Endometrium (tissue), 2 donors: ENCODE data around the gene FUT4.
"Not testable (repeated sequence)": the region's sequence is repeated elsewhere in the genome, so short reads cannot be mapped to it uniquely, and the experiment has no call there.

Experiments
- FAIRE-seq: peaks from 2 replicates; lab custom pipeline; 2012; peaks lifted over from hg19 to GRCh38; lab: Jason Lieb, UNC
- donor health status: control.
- donor health status: control.

The FUT4 gene

GRCh38 chr11:94533696-94534630 lies 9.8 kb upstream of the FUT4 start:
- no peak for FAIRE-seq

DNA sequence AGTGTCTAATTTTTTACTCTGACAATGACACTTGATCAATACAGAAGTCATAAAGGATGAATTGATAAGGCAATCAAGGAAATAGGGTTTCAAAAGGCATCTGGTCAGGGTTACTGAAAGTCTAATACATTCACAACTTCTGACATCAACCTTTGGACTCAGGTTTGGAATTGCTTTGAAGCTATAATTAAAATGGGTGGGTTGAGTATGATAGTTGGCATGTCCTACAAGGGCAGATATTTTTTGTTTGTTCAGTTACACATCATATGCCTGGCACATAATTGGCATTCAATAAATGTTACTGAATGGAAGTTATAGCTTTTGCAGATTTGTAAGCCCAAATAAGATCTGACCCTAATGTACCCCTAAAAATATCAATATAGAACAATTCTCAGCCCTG lies 7.3 kb upstream of the FUT4 start:
- no peak for FAIRE-seq

DNA sequence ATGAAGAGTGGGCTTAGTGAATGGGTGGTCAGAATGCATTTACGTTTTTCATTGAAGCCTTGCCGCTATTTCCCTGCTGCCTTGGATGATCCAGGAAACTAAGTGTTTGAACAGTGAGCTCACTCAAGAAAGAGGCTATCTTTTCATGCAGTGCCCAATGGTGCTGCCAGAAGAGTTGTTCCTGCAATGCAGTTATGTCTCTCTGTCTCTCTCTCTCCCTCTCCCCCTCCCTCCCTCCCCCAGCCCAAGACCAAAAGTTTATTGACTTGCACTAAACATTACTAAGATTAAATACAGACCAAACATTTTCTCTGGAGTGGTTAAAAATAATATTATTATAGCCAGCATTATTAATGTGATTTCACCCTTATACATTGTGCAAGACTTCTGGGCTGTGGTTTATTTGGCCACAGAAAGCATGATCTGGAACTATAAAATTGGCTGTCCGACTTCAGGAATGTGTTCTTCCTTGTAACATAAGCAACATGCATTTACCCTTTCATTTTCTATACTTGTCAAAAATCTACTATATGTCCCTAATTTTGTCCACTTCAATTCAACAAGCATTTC lies 6.6 kb upstream of the FUT4 start:
- no peak for FAIRE-seq

- FAIRE-seq = no peak
Observed at GRCh38 chr11:94539420-94539819, 4.3 kb upstream of the FUT4 start.

DNA sequence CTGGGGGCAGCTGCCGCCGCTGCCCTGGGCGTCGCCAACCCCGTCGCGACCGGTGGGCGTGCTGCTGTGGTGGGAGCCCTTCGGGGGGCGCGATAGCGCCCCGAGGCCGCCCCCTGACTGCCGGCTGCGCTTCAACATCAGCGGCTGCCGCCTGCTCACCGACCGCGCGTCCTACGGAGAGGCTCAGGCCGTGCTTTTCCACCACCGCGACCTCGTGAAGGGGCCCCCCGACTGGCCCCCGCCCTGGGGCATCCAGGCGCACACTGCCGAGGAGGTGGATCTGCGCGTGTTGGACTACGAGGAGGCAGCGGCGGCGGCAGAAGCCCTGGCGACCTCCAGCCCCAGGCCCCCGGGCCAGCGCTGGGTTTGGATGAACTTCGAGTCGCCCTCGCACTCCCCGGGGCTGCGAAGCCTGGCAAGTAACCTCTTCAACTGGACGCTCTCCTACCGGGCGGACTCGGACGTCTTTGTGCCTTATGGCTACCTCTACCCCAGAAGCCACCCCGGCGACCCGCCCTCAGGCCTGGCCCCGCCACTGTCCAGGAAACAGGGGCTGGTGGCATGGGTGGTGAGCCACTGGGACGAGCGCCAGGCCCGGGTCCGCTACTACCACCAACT lies 1.0 kb downstream of the FUT4 start:
- FAIRE-seq = no peak

GRCh38 chr11:94545264-94546161 lies 1.8 kb downstream of the FUT4 start:
- no peak for FAIRE-seq

DNA sequence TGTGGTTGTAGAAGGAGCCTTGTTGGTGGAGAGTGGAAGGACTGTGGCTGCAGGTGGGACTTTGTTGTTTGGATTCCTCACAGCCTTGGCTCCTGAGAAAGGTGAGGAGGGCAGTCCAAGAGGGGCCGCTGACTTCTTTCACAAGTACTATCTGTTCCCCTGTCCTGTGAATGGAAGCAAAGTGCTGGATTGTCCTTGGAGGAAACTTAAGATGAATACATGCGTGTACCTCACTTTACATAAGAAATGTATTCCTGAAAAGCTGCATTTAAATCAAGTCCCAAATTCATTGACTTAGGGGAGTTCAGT lies 2.4 kb downstream of the FUT4 start:
- FAIRE-seq = no peak

- FAIRE-seq = no peak
Observed at GRCh38 chr11:94546886-94547285, 3.2 kb downstream of the FUT4 start.

- FAIRE-seq = no peak
Observed at GRCh38 chr11:94549146-94549545, 5.4 kb downstream of the FUT4 start.

- no peak for FAIRE-seq
Observed at GRCh38 chr11:94550513-94550912, 6.8 kb downstream of the FUT4 start.

- FAIRE-seq = no peak
Observed at GRCh38 chr11:94553938-94554337, 10.2 kb downstream of the FUT4 start.

- not testable (repeated sequence) for FAIRE-seq
Observed at GRCh38 chr11:94555752-94556329, 12.1 kb downstream of the FUT4 start.

DNA sequence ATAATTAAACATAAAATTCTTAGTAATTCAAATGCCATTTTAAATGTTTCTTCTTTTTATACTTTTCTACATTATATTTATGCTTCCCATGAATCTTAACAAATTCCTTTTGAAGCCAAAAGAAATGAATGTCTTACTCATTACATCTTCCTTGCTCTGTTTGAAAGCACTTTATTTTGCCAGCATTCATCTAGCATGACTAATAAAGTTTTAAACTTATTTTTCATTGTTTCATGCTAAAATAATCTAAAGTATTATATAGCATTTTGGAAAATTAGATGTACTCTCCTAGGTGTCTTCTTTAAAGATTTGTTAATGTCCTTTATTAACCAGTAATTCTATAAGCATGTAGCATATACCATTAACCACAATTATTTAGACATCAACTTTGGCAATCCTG lies 13.7 kb downstream of the FUT4 start:
- no peak for FAIRE-seq

DNA sequence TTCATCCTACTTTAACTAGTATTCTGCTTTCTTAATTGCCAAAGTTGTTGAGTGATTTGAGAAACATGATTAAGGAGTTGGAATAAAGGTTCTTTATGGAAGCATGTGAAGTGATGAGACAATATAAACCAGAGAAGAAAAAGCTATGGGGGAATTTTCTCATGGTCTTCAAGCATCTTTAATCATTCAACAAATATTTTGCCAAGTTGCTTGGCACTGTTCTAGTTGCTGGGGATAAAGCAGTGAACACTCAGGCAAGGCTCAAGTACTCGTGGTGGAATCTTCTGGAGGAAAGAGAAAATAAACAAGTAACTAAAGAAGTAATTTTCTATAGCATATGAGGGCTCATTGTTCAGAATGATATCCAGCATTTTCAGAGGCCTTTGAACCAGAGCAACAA lies 14.3 kb downstream of the FUT4 start:
- no peak for FAIRE-seq

DNA sequence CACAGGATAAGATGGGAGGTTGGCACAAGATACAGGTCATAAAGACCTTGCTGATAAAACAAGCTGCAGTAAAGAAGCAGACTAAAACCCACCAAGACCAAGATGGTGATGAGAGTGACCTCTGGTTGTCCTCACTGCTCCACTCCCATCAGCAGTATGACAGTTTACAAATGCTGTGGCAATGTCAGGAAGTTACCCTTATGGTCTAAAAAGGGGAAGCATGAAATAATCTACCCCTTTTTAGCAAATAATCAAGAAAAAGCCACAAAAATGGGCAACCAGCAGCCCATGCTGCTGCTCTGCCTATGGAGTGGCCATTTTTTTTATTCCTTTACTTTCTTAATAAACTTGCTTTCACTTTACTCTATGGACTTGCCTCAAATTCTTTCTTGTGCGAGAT lies 14.7 kb downstream of the FUT4 start:
- no peak for FAIRE-seq

DNA sequence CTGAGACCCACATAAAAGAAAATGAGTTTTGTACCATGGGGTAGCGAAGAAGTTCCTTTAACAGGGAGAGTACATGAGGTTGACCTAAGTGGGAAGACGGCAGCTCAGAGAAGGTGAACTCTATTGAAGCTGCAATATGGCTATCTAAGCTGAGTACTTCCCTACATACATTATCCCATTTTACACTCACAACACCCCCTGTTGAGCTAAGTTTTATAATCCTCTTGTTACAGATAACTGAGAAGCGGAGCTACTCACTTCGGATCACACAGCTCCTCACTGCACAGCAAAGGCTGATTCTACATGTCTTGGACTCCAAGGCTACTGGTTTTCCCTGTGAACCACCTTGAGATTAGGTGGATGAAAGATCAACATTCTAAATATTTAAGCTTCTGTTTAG lies 15.2 kb downstream of the FUT4 start:
- no peak for FAIRE-seq

DNA sequence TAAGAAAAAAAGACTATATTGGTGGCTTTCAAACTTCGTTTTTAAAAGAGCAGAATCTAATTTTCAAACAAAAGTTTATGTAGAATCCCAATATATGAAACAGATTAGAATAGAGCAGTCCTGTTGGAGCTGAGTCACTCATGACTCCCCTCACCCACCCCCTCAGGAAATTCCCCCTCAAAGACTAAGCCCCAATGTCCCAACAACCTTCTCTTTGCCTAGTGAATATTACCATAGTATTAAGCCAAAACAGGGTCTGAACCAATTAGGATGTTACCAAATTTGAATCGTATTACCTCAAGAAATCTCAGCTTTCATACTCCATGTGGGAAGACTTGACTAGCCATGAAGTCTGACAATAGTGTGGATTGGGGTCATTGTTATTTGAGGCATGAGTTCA lies 15.6 kb downstream of the FUT4 start:
- FAIRE-seq = no peak

GRCh38 chr11:94560834-94561233 lies 17.1 kb downstream of the FUT4 start:
- no peak for FAIRE-seq

DNA sequence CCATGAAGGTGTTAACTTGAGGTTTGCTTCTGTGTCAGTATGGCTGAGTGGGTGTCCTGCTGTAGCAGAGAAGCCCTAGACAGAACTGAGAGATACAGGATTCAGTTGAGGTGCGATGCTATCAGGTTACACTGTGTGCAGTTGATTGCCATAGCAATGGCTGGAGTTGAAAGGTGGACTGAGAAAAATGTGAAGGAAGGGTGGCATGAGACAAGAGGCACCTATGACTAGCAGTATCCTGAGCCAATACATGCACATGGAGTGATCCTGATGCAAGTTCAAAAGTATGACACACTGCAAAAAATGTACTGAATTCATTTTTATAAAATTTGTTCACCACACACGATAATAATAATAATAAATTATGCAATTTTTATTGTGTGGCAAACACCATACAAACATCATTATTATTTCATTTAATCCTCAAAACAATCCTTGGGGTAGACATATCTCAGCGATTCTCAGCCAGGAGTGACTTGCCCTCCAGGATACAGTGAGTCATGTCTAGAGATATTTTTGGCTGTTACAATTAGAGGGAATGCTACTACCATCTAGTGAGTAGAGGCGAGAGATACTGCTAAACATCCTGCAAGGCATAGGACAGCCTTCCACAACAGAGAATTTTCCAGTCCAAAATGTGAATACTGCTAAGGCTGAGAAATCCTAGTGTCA lies 19.6 kb downstream of the FUT4 start:
- no peak for FAIRE-seq

- FAIRE-seq = no peak
Observed at GRCh38 chr11:94563848-94564467, 20.2 kb downstream of the FUT4 start.

DNA sequence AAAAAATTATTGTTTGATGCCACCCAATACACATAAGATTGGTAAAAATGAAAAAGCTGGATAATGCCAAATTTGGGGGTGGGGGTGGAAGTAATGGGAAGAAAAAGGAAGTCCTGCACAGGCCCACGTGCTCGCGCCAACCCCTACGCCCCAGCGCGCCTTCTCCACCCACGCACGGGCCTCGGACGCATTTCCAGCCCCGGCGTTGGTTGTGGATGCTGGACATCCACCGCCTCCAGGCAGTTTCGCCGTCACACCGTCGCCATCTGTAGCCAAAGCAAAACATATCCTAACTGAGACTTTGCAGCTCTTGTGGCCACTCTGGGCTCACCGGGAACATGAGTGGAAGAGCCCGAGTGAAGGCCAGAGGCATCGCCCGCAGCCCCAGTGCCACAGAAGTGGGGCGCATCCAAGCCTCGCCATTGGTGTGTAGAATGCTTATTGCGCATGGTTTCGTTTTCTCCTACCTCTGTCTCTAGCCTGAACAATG lies 23.5 kb downstream of the FUT4 start, which contains the start of gene PIWIL4:
Gene PIWIL4, plus strand, starts transcription at position 188 of the 490 bp plus-strand sequence. Its CDS starts 151 bp downstream, at position 339.
- FAIRE-seq = no peak
